HCT116 (cell line): ENCODE data around the gene PTPA. TPM values are rescaled to one million over a fixed set of nuclear protein-coding genes. Genes with fewer than 3 reads are reported as not detected.
A peak's percentile ranks its signal among the peaks of the same experiment; 100 is the strongest.

Source experiments
- ATAC-seq: fragments of 200-7000 bp; cut with Tn5 transposase; 2 replicates; pipeline ENCODE4 v1.9.1; 2020; ENCODE audit warnings: mild to moderate bottlenecking, moderate library complexity
- BruUV-seq: library from RNA; stranded (reverse); fragments of 400-500 nt; replicated peaks from 2 replicates; lab custom pipeline; 2021; lab: Mats Ljungman, UMichigan
- CTCF ChIA-PET: fragments of 300-600 bp; sonication (Branson Sonifier 250); formaldehyde crosslinking; loops from one replicate; lab custom pipeline; 2021; ENCODE audit warnings: antibody characterized with exemption; lab: Charles Lee
- POLR2A ChIA-PET: fragments of 300-600, 350-600 bp; sonication (Branson Sonifier 250); formaldehyde crosslinking; loops from one replicate; lab custom pipeline; 2021; ENCODE audit warnings: antibody characterized with exemption; lab: Charles Lee
- RAD21 ChIA-PET, 2 experiments: fragments of 300-600 bp; sonication (Branson Sonifier 250); formaldehyde crosslinking; loops; one replicate each; lab custom pipeline; 2023; ENCODE audit warnings: low total read pairs in 2 of 2; ENCODE audit not compliant: uncharacterized antibody in 2 of 2, unreplicated experiment in 2 of 2, low non-redundant PET in 1 of 2; lab: Charles Lee
- DNase-seq: peaks from one replicate; pipeline ENCODE4 v3.0.0-alpha.2; 2010; ENCODE audit warnings: low read depth, low spot score
- H2AFZ ChIP-seq: fragments of 200-600 bp; shearing (Covaris generic), sonication (generic); 2 replicates; pipeline ENCODE4 v1.6.1; 2017; ENCODE audit warnings: low read depth, mixed run types, mixed read lengths, antibody characterized with exemption, low read length; ENCODE audit not compliant: poor library complexity, severe bottlenecking
- H3K27ac ChIP-seq: 2 replicates; pipeline ENCODE4 v1.5.1; 2012; ENCODE audit warnings: low read depth, low read length
- H3K27me3 ChIP-seq: fragments of 200-600 bp; sonication (generic); 2 replicates; pipeline ENCODE4 v1.6.1; 2016; ENCODE audit warnings: mixed run types, low read length, mixed read lengths; ENCODE audit not compliant: insufficient read depth
- H3K36me3 ChIP-seq, 2 experiments: fragments of 200-500 bp in 1 of 2; fragments of 200-600 bp in 1 of 2; sonication (Bioruptor generic) in 1 of 2; sonication (generic) in 1 of 2; 2 replicates each; pipeline versions ENCODE4 v1.5.1 to v1.6.1; 2014 to 2016; ENCODE audit warnings: low read length in 2 of 2, inconsistent platforms in 1 of 2, mixed read lengths in 1 of 2, mixed run types in 1 of 2; ENCODE audit not compliant: insufficient read depth in 2 of 2, control insufficient read depth in 1 of 2
- H3K4me1 ChIP-seq, 2 experiments: fragments of 200-600 bp in 1 of 2; sonication (generic) in 1 of 2; 2 replicates each; pipeline versions ENCODE4 v1.5.1 to v1.6.1; 2012 to 2017; ENCODE audit warnings: low read length in 2 of 2, inconsistent platforms in 1 of 2, mild to moderate bottlenecking in 1 of 2, mixed read lengths in 1 of 2, mixed run types in 1 of 2, moderate library complexity in 1 of 2; ENCODE audit not compliant: insufficient read depth in 2 of 2, control insufficient read depth in 1 of 2
- H3K4me2 ChIP-seq: fragments of 200-600 bp; sonication (generic); 2 replicates; pipeline ENCODE4 v1.6.1; 2017; ENCODE audit warnings: mixed run types, low read length, mixed read lengths
- H3K4me3 ChIP-seq, 2 experiments: fragments of 200-600 bp in 1 of 2; sonication (generic) in 1 of 2; replicated peaks in 1 of 2; 2 replicates each; pipeline ENCODE4 v1.5.1; 2011 to 2016; ENCODE audit warnings: low read length in 2 of 2, control low read depth in 1 of 2, low read depth in 1 of 2, mild to moderate bottlenecking in 1 of 2, mixed read lengths in 1 of 2, mixed run types in 1 of 2
- H3K79me2 ChIP-seq: fragments of 200-600 bp; sonication (generic); 2 replicates; pipeline ENCODE4 v1.6.1; 2017; ENCODE audit warnings: mild to moderate bottlenecking, mixed run types, low read length, moderate library complexity, mixed read lengths; ENCODE audit not compliant: insufficient read depth
- H3K9ac ChIP-seq: fragments of 200-600 bp; sonication (generic); 2 replicates; pipeline ENCODE4 v1.6.1; 2016; ENCODE audit warnings: low read length, mixed read lengths
- H3K9me2 ChIP-seq: fragments of 200-600 bp; sonication (generic), shearing (Covaris generic); 2 replicates; pipeline ENCODE4 v1.6.1; 2017; ENCODE audit warnings: mixed run types, mild to moderate bottlenecking, moderate library complexity; ENCODE audit not compliant: insufficient read depth
- H3K9me3 ChIP-seq, 2 experiments: fragments of 200-500 bp in 1 of 2; fragments of 200-600 bp in 1 of 2; sonication (Bioruptor generic) in 1 of 2; sonication (generic) in 1 of 2; 2 replicates each; pipeline ENCODE4 v1.6.1; 2014 to 2017; ENCODE audit warnings: low read length in 2 of 2, mixed read lengths in 2 of 2, inconsistent platforms in 1 of 2, low read depth in 1 of 2, mild to moderate bottlenecking in 1 of 2, mixed run types in 1 of 2, moderate library complexity in 1 of 2; ENCODE audit not compliant: control insufficient read depth in 1 of 2, insufficient read depth in 1 of 2
- H4K20me1 ChIP-seq: fragments of 200-600 bp; sonication (generic), shearing (Covaris generic); 2 replicates; pipeline ENCODE4 v1.6.1; 2017; ENCODE audit warnings: mixed run types, mild to moderate bottlenecking, moderate library complexity; ENCODE audit not compliant: insufficient read depth
- ELF1 ChIP-seq: IDR thresholded peaks from 2 replicates; pipeline ENCODE4 v1.6.1; 2012; ENCODE audit warnings: low read depth, borderline replicate concordance
- RAD21 ChIP-seq: IDR thresholded peaks from 2 replicates; pipeline ENCODE4 v1.6.1; 2012; ENCODE audit warnings: low read depth, mild to moderate bottlenecking
- REST ChIP-seq: IDR thresholded peaks from 2 replicates; pipeline ENCODE4 v1.6.1; 2012; ENCODE audit warnings: low read depth
- SRF ChIP-seq: IDR thresholded peaks from 2 replicates; pipeline ENCODE4 v1.6.1; 2012; ENCODE audit warnings: low read depth
- TCF7L2 ChIP-seq: IDR thresholded peaks from 2 replicates; pipeline ENCODE4 v1.7.0; 2011; ENCODE audit warnings: borderline replicate concordance, inconsistent platforms; ENCODE audit not compliant: insufficient read depth, insufficient read length; ENCODE audit errors: extremely low read depth
- ZBTB33 ChIP-seq: IDR thresholded peaks from 2 replicates; pipeline ENCODE4 v1.6.1; 2011; ENCODE audit warnings: mild to moderate bottlenecking, low read length, moderate library complexity; ENCODE audit not compliant: insufficient replicate concordance; ENCODE audit errors: extremely low read depth
- ZFX ChIP-seq: fragments of 450-650 bp; IDR thresholded peaks from 2 replicates; pipeline ENCODE4 v1.6.1; 2017
- intact Hi-C: fragments of 100-400 bp; cut with micrococcal nuclease; formaldehyde crosslinking; loops from 2 replicates; pipeline ENCODE4 v1.10.0; 2022
- total RNA-seq: library from RNA; stranded (reverse); gene quantifications from one replicate; pipeline ENCODE4 v1.2.1, GENCODE V29; 2021; ENCODE audit not compliant: unreplicated experiment

PTPA gene
- total RNA-seq, 1 experiment from 2014 or later: 177 TPM

GRCh38 chr9:129183495-129184218 lies 72.4 kb downstream of the PTPA start:
- Histone ChIP-seq H3K4me3 (no peak overlapping the region), H3K4me2 (no peak overlapping the region), H3K9ac (no peak overlapping the region), H2AFZ (no peak overlapping the region), H3K27ac (no peak overlapping the region), H4K20me1 (no peaks in the 10 kb centered on the region)
- ATAC-seq: peak; percentile 9; the same call in 1 of the 2 replicates
- no peak for DNase-seq
- CTCF ChIA-PET: interaction anchor here (0.7 to 1.5 kb wide), 5 partner anchors 9 to 412 kb away, joined by 3 to 5 read pairs (median 3); no protein-coding TSS in a partner anchor
- intact Hi-C loops: no loop called here
- no peak for TF ChIP-seq RAD21
- TF ChIP-seq REST: no peak
- no peak for TF ChIP-seq TCF7L2
- no peak for TF ChIP-seq ELF1
- TF ChIP-seq ZFX: no peak
- TF ChIP-seq ZBTB33: no peak
- no peak for TF ChIP-seq SRF
- TF ChIP-seq, all 23 proteins: peak for 0
- ChIA-PET RAD21 (interaction anchor here in 1 of 2 experiments (0.6 kb wide), 1 partner anchor 9 kb away, joined by 3 read pairs; no protein-coding TSS in a partner anchor), POLR2A (interaction anchor here (0.7 kb wide), 1 partner anchor 320 kb away, joined by 3 read pairs; no protein-coding TSS in a partner anchor)
- Histone ChIP-seq H3K9me2 (no peaks in the 10 kb centered on the region), H3K27me3 (no peaks in the 10 kb centered on the region), H3K79me2 (no peaks in the 10 kb centered on the region), H3K4me1 (peaks cover 45 to 61% of the 10 kb centered on the region in 2 experiments), H3K9me3 (peaks cover 0 to 5% of the 10 kb centered on the region in 2 experiments; a peak in 1 of 4 replicates), H3K36me3 (no peaks in the 10 kb centered on the region)
- BruUV-seq: no TSS peak
